GM11168 (cell line): ENCODE measurements around the gene SMARCA4.
"Not testable (repeated sequence)": the region's sequence is repeated elsewhere in the genome, so short reads cannot be mapped to it uniquely, and the experiment has no call there.

Experiments used
- in situ Hi-C: fragments of 300-500 bp; cut with MboI; formaldehyde crosslinking; loops from one replicate; pipeline ENCODE4 v1.12.0; 2022; ENCODE audit warnings: low sequenced_read_pairs; ENCODE audit not compliant: unreplicated experiment

SMARCA4 gene

DNA sequence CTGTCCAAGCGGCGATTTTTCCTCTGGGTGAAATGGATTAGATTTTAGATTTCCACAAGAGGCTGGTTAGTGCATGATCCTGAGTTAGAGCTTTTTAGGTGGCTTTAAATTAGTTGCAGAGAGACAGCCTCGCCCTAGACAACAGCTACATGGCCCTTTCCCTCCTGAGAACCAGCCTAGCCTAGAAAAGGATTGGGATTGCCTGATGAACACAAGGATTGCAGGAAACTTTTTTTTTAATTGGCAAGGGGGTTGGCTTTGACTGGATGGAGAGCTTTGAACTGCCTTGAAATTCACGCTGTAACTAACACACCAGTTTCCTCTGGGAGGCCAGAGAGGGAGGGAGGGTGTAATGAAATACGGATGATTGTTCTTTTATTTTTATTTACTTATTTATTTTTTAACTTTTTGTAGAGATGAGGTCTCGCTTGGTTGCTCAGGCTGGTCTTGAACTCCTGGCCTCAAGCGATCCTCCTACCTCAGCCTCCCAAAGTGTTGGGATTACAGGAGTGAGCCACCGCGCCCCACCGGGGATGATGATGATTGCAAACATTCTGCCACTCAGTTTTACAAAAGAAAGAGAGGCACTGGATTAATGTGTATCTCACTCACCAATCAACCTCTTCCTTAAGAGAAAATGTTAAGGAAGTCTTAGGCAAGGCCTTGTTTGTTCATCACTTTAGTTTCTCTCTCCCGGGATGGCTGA, 130.3 kb downstream of the SMARCA4 start:
- in situ Hi-C loops = no loop called here

DNA sequence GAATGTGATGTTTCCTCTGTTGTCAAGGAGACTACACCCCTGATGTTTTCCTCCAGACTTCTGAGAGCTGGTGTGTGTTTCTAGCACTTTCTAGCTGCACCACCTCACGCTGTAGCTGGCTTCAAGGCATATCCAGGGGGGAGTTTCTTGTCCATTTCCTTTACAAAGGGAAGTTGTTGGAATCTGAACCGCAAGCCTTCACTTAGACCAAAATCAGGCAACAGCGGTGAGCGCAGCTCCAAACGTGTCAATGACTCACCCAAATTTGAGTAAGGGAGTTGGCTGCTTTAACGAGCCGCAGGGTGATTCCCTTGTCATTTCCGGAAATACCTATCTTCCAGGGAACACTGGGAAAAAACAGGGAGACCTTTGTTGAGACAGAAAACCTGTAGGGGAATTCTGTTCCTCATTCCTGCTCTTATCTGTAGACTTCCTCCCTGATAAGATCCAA, 130.9 kb downstream of the SMARCA4 start:
- in situ Hi-C loops = no loop called here

DNA sequence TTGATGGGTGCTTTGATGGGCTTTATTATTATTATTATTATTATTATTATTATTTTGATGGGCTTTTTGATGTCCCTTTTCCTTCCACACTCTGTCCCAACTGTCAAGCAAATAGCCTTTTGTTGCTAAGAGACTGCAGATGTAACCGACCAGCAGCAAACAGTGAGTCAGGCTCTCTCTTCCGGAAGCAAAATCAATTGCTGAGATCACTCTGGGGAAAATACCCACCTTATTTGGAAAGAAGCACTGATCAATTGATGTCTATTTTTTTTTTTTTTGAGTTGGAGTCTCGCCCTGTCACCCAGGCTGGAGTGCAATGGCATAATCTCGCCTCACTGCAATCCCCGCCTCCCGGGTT, 131.3 kb downstream of the SMARCA4 start:
- in situ Hi-C loops = no loop called here

DNA sequence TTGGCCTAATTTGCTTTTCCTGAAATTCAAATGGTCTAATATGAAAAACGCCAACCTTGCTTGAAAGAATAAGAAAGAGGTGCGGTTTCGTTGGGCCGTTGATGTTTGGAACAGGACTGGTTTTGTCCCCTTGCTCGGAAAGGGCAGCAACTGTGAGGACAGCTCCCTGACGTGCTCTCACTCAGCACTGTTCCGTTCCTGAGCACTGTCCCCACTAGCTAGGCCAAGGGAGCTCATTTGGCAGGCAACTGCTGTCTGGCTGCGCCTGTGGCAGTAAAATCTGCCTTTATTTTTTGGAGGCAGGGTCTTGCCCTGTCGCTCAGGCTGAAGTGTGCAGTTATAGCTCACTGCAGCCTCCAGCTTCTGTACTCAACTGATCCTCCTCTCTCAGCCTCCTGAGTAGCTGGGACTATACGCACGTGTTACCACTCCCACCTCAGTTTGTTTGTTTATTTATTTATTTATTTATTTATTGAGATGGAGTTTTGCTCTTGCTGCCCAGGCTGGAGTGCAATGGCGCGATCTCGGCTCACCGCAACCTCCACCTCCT, 132.9 kb downstream of the SMARCA4 start:
- in situ Hi-C loops = no loop called here

DNA sequence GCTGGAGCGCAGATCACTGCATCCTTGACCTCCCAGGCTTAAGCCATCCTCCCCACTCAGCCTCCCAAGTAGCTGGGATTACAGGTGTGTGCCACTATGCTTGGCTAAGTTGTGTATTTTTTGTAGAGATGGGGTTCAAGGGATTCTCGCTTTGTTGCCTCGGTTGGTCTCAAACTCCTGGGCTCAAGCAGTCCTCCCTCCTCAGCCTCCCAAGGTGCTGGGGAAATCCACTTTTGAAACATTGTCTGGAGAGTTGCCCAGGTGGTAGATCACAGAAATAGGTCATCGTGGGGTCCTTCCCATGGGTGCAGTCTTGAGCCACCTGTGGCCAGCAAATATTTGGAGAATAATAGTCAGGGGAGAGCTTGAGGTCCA, 133.7 kb downstream of the SMARCA4 start:
- in situ Hi-C loops = no loop called here

DNA sequence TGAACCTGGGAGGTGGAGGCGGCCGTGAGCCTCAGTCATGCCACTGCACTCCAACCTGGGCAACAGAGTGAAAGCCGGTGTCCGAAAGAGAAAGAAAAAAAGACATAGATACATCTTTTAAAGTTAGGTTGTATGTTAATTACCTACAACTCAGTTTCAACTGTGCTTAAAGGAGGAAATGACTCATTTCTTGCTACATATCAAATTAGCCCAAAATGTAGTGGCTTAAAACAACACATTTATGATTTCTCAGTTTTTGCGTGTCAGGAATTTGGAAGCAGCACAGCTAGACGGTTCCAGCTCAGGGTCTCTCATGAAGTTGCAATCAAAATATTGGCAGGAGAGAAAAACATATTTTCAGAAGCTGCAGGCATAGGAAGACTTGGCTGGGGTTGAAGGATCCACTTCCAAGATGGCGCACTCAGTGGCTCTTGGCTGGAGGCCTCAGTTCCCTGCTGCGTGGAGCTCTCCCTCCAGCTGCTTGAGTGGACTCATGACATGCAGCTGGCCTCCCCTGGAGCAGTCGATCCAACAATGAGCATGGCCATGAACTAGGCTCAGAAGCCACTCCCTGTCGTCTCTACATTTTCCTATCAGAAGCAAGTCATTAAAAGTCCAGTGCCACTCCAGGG, 135.5 kb downstream of the SMARCA4 start:
- in situ Hi-C loops = no loop called here

DNA sequence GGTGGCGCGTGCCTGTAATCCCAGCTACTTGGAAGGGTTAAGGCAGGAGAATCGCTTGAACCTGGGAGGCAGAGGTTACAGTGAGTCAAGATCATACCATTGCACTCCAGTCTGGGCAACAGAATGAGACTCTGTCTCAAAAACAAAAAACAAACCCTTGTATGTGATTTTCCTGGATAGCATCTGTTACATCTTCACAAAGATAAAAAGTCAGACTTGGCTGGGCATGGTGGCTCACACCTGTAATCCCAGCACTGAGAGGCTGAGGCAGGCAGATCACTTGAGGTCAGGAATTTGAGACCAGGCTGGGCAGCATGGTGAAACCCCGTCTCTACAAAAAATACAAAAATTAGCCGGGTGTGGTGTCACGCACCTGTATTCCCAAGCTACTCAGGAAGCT, 136.5 kb downstream of the SMARCA4 start:
- in situ Hi-C loops = not testable (repeated sequence)

DNA sequence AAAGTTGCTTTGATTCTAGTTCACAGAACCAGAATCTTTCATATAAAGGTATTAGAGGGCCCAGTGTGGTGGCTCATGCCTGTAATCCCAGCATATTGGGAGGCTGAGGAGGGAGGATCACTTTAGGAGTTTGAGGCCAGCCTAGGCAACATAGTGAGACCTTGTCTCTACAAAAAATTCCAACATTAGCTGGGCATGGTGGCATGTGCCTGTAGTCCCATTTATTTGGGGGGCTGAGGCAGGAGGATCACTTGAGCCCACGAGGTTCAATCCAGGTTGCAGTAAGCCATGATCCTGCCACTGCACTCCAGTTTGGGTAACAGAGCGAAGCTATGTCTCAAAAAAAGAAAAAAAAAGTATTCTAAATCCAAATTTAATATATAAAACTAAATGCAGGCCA, 137.5 kb downstream of the SMARCA4 start:
- in situ Hi-C loops = no loop called here

DNA sequence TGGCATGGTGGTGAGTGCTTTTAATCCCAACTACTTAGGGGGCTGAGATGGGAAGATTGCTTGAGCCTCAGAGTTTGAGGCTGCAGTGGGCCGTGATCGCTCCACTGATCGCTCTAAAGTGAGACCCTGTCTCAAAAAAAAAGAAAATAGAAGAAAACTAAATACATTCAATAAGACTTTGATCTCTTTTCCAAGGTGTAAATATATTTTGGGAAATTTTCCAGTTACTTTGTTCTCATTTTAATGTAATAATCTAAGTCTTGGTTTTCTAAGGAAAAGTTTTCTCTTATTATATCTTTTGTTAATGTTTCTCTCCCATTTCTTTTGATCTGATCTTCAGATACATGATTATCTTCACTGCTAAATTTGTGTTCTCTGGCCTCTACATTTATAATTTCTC, 138.0 kb downstream of the SMARCA4 start:
- in situ Hi-C loops = no loop called here

DNA sequence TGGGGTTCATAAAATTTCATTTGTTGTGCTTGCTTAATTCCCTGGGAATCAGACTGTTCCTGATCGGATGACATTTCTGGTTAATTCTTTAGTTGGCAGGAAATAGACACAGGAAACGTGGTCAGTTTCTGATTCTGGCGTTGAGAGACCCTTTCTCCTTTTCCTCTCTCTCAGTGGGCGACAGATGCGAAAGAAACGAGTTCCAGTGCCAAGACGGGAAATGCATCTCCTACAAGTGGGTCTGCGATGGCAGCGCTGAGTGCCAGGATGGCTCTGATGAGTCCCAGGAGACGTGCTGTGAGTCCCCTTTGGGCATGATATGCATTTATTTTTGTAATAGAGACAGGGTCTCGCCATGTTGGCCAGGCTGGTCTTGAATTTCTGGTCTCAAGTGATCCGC, 139.2 kb downstream of the SMARCA4 start:
- in situ Hi-C loops = no loop called here

DNA sequence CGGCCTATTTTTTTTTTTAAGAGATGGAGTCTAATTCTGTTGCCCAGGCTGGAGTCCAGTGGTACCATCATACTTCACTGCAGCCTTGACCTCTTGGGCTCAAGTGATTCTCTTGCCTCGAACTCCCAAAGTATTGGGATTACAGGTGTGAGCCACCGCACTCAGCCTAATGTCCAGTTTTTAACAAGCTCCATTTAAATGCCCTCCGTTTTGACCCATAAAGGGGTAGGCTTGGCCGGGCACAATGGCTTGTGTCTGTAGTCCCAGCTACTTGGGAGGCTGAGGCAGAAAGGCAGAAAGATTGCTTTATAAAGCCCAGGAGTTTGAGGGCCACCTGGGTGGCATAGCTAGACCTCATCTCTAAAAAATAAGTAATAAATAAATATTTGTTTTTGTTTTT, 140.2 kb downstream of the SMARCA4 start:
- in situ Hi-C loops = no loop called here

DNA sequence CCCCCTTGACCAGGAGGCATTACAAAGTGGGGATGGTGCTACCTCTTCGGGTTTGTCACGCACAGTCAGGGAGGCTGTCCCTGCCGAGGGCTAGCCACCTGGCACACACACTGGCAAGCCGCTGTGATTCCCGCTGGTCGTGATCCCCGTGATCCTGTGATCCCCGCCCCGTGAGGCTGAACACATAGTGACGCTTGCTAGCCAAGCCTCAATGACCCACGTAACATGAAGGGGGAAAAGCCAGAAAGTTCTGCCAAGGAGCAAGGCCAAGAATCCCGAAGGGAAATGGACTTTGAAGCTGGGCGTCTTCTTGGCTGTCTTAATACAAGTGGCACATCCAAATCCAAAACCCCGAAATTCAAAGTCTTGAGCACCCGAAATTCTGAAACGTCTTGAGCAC, 142.1 kb downstream of the SMARCA4 start:
- in situ Hi-C loops = no loop called here

DNA sequence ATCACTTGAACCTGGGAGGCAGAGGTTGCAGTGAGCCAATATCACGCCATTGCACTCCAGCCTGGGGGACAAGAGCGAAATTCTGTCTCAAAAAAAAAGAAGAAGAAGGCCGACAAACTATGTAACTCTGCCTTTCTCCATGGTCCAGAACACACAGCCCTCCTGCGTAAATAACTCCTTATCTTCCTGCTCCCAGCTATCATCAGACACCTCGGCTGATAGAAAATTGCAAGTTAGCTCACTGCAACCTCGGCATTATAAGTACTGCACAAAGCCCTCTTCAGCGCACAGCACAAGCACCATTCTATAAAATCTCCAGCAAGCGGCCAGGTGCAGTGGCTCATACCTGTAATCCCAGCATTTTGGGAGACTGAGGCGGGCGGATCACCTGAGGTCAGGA, 142.8 kb downstream of the SMARCA4 start:
- in situ Hi-C loops = not testable (repeated sequence)

DNA sequence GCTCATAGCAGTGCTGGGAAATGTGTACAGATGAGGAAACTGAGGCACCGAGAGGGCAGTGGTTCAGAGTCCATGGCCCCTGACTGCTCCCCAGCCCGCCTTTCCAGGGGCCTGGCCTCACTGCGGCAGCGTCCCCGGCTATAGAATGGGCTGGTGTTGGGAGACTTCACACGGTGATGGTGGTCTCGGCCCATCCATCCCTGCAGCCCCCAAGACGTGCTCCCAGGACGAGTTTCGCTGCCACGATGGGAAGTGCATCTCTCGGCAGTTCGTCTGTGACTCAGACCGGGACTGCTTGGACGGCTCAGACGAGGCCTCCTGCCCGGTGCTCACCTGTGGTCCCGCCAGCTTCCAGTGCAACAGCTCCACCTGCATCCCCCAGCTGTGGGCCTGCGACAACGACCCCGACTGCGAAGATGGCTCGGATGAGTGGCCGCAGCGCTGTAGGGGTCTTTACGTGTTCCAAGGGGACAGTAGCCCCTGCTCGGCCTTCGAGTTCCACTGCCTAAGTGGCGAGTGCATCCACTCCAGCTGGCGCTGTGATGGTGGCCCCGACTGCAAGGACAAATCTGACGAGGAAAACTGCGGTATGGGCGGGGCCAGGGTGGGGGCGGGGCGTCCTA, 144.3 kb downstream of the SMARCA4 start:
- in situ Hi-C loops = no loop called here

DNA sequence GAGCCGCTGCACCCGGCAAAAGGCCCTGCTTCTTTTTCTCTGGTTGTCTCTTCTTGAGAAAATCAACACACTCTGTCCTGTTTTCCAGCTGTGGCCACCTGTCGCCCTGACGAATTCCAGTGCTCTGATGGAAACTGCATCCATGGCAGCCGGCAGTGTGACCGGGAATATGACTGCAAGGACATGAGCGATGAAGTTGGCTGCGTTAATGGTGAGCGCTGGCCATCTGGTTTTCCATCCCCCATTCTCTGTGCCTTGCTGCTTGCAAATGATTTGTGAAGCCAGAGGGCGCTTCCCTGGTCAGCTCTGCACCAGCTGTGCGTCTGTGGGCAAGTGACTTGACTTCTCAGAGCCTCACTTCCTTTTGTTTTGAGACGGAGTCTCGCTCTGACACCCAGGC, 145.6 kb downstream of the SMARCA4 start:
- in situ Hi-C loops = no loop called here

DNA sequence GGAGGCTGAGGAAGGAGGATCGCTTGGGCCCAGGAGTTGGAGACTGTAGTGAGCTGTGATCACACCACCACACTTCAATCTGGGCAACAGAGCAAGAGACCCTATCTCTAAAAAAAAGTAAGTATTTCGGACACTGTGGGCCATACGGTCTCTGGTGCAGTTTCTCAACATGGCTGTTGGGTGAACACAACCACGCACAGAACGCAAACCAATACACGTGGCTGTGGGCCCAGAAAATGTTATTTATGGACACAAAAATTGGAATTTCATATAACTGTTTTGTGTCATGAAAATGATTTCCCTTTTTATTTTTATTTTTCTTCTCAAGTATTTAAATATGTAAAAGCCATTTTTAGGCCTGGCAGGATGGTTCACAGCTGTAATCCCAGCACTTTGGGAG, 147.9 kb downstream of the SMARCA4 start:
- in situ Hi-C loops = no loop called here

DNA sequence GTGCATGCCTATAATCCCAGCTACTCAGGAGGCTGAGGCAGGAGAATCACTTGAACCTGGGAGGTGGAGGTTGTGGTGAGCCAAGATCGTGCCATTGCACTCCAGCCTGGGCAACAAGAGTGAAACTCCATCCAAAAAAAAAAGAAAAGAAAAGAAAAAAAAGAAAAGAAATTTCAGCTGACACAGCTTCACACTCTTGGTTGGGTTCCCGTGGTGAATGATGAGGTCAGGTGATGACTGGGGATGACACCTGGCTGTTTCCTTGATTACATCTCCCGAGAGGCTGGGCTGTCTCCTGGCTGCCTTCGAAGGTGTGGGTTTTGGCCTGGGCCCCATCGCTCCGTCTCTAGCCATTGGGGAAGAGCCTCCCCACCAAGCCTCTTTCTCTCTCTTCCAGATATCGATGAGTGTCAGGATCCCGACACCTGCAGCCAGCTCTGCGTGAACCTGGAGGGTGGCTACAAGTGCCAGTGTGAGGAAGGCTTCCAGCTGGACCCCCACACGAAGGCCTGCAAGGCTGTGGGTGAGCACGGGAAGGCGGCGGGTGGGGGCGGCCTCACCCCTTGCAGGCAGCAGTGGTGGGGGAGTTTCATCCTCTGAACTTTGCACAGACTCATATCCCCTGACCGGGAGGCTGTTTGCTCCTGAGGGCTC, 150.4 kb downstream of the SMARCA4 start:
- in situ Hi-C loops = no loop called here

DNA sequence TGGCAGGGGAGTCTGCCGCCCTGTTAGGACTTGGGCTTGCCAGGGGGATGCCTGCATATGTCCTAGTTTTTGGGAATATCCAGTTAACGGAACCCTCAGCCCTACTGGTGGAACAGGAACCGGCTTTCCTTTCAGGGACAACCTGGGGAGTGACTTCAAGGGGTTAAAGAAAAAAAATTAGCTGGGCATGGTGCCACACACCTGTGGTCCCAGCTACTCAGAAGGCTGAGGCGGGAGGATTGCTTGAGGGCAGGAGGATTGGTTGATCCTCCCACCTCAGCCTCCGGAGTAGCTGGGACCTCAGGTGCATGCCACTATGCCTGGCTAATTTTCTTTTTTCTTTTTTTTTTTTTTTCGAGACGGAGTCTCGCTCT, 150.9 kb downstream of the SMARCA4 start:
- in situ Hi-C loops = no loop called here
